Brain microvascular endothelial cell (primary cell): ENCODE measurements around the gene KRT72.

ENCODE experiments used
- DNase-seq: peaks from one replicate; pipeline ENCODE4 v3.0.0-alpha.2; 2020
- H3K27ac ChIP-seq: fragments of 250-450 bp; sonication (Bioruptor Pico); 2 replicates; pipeline ENCODE4 v1.5.1; 2020; ENCODE audit warnings: mild to moderate bottlenecking, moderate library complexity
- H3K27me3 ChIP-seq: fragments of 250-450 bp; sonication (Bioruptor Pico); replicated peaks from 2 replicates; pipeline ENCODE4 v1.5.1; 2020; ENCODE audit warnings: mild to moderate bottlenecking
- H3K36me3 ChIP-seq: fragments of 250-450 bp; sonication (Bioruptor Pico); replicated peaks from 2 replicates; pipeline ENCODE4 v1.5.1; 2020; ENCODE audit warnings: mild to moderate bottlenecking
- H3K4me3 ChIP-seq: 2 replicates; pipeline ENCODE4 v1.5.1; 2011; ENCODE audit warnings: low read depth, mild to moderate bottlenecking, control low read depth, low read length, moderate library complexity
- in situ Hi-C: cut with HindIII; loops from 2 replicates; pipeline ENCODE4 v1.10.0; 2017; ENCODE audit warnings: low sequenced_read_pairs, low pct_ligation_motif_present
- TF ChIP-seq, protein P1 (sequence below): IDR thresholded peaks from 2 replicates; pipeline ENCODE4 v1.5.1; 2011; ENCODE audit warnings: low read depth, mild to moderate bottlenecking, moderate library complexity, low read length, control low read depth, inconsistent platforms; ENCODE audit errors: missing control alignments

The KRT72 gene

DNA sequence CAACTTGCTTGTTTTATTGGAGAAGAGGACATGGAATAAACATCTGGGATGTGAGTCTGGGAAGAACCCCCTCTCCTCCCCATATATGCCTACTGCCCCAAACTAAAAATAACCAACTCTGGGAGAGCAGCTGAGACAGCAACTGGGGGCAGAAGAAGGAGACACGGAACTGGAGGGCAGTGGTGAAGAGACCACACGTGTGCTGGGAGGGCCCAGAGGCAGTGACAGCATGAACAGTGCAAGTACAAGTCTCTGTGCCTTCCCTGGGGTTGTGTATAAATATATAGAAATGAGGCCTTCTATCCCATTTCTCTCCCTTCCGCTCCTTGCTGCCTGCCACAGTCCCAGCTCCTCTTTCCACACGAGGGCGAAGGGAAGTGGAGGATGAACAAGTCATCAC is 21.1 kb upstream of the KRT72 start:
- no peak overlapping the region for H3K4me3 ChIP-seq
- TF ChIP-seq, protein P1, sequence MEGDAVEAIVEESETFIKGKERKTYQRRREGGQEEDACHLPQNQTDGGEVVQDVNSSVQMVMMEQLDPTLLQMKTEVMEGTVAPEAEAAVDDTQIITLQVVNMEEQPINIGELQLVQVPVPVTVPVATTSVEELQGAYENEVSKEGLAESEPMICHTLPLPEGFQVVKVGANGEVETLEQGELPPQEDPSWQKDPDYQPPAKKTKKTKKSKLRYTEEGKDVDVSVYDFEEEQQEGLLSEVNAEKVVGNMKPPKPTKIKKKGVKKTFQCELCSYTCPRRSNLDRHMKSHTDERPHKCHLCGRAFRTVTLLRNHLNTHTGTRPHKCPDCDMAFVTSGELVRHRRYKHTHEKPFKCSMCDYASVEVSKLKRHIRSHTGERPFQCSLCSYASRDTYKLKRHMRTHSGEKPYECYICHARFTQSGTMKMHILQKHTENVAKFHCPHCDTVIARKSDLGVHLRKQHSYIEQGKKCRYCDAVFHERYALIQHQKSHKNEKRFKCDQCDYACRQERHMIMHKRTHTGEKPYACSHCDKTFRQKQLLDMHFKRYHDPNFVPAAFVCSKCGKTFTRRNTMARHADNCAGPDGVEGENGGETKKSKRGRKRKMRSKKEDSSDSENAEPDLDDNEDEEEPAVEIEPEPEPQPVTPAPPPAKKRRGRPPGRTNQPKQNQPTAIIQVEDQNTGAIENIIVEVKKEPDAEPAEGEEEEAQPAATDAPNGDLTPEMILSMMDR = no peak
- H3K27ac ChIP-seq = no peak overlapping the region
- in situ Hi-C loops = no loop called here
- no peak for DNase-seq
- no peaks in the 10 kb centered on the region for H3K36me3 ChIP-seq
- peaks cover 5% of the 10 kb centered on the region for H3K27me3 ChIP-seq

- Histone ChIP-seq H3K36me3 (no peaks in the 10 kb centered on the region), H3K4me3 (no peak overlapping the region), H3K27ac (no peak overlapping the region), H3K27me3 (peaks cover 4% of the 10 kb centered on the region)
- in situ Hi-C loops = no loop called here
- no peak for DNase-seq
- TF ChIP-seq, protein P1 = no peak
Measured at GRCh38 chr12:52618866-52619265, 17.6 kb upstream of the KRT72 start.

GRCh38 chr12:52618216-52618615 is 17.0 kb upstream of the KRT72 start, which contains the start of gene KRT73:
TSS of gene KRT73 (minus strand) at chr12:52618559. CDS start at chr12:52618524, 35 bp downstream.
- no peak within 1 kb of the TSS for H3K27ac ChIP-seq
- no peak for DNase-seq
- in situ Hi-C loops = no loop called here
- TF ChIP-seq, protein P1 = no peak
- peaks cover 4% of the 10 kb centered on the region for H3K27me3 ChIP-seq
- no peak within 1 kb of the TSS for H3K4me3 ChIP-seq
- no peaks in the 10 kb centered on the region for H3K36me3 ChIP-seq

DNA sequence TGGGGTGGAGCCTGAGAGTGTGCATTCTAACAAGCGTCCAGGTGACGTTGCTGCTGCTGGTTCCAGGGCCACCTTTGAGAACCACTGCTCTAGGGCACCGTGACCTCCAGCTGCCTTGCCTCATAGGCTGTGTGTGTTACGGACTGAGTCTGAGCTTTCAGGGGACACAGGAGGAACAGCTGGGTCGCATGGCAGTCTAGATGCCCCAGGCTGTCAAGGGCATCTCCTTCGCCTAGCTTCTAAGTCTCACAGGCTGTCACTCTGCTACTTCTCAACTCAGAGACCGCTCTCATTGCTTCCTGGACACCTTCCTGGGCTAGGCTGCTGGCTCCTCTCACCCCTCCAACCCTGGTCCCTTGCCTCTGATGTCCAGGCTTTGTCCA is 16.1 kb upstream of the KRT72 start:
- Histone ChIP-seq H3K36me3 (no peaks in the 10 kb centered on the region), H3K27me3 (peaks cover 3% of the 10 kb centered on the region), H3K4me3 (no peak overlapping the region), H3K27ac (no peak overlapping the region)
- in situ Hi-C loops = no loop called here
- TF ChIP-seq, protein P1 = no peak
- no peak for DNase-seq

GRCh38 chr12:52616680-52617402 is 15.6 kb upstream of the KRT72 start:
- H3K4me3 ChIP-seq = no peak overlapping the region
- TF ChIP-seq, protein P1 = no peak
- DNase-seq = no peak
- in situ Hi-C loops = no loop called here
- peaks cover 2% of the 10 kb centered on the region for H3K27me3 ChIP-seq
- no peaks in the 10 kb centered on the region for H3K36me3 ChIP-seq
- H3K27ac ChIP-seq = no peak overlapping the region

GRCh38 chr12:52615912-52616311 is 14.6 kb upstream of the KRT72 start:
- in situ Hi-C loops = no loop called here
- H3K4me3 ChIP-seq = no peak overlapping the region
- H3K27ac ChIP-seq = no peak overlapping the region
- peaks cover 4% of the 10 kb centered on the region for H3K27me3 ChIP-seq
- TF ChIP-seq, protein P1 = no peak
- no peaks in the 10 kb centered on the region for H3K36me3 ChIP-seq
- DNase-seq = no peak
